HS-27A (cell line): Measurements from ENCODE around the gene OR1G1.
"Not testable (repeated sequence)": the region's sequence is repeated elsewhere in the genome, so short reads cannot be mapped to it uniquely, and the experiment has no call there.

Experiments
- DNase-seq: peaks from one replicate; pipeline ENCODE4 v3.0.0-alpha.2; 2012; ENCODE audit warnings: low read depth, missing footprints

The OR1G1 gene

DNA sequence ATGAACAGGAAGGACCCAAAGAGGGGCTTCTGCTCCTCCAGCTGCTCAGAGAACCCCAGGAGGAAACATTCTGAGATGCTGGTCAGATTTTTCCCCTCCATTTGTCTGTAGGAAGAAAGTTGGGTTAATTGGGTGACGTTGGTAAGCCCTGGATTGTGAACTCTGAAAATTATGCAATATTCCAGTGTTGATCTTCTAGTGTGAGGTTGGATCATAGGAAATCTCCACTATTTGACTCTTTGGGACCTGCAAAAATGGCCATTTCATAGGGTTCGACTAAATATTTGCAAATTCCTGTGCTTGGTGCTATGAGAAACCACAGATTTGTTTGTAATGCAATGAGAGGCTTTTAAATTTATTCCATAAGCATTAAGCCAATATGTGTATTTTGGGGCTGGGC, at the start of gene OR1G1:
Gene OR1G1, minus strand, starts transcription at position 101 of the 400 bp plus-strand sequence. Its CDS starts 0 bp downstream, at position 101.
- no peak for DNase-seq

DNA sequence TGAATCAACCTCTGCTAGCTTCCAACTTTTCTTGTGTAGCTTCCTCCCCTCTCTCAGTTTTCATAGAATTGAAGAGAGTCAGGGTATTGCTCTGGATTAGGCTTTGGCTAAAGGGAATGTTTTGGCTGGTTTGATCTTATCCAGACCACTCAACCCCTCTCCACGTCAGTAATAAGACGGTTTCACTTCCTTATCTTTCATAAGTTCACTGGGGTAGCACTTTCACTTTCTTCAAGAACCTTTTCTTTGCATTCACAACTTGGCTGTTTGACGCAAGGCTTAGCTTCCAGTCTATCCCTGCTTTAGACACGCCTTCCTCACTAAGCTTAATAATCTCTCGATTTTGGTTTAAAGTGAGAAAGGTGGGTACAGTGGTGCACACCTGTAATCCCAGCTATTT, 40.2 kb upstream of the OR1G1 start:
- no peak for DNase-seq

DNA sequence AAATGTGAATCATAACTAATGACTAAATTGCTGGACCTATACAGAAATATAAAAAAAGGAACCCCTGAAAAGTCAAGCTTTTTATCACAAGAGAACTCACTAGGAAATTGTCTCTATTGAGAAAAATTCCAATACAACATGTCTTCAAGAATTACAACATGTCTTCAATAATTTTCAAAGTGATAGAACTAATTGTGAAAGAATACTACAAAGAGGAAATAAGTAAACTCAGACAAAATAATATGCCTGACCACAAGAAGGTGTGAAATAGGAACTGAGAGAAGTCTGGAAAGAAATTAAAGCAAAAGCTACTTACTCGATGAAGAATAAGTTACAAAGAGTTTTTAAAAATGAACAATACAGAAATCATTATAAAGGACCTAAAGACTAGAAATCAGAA, 29.9 kb upstream of the OR1G1 start:
- DNase-seq = no peak

DNA sequence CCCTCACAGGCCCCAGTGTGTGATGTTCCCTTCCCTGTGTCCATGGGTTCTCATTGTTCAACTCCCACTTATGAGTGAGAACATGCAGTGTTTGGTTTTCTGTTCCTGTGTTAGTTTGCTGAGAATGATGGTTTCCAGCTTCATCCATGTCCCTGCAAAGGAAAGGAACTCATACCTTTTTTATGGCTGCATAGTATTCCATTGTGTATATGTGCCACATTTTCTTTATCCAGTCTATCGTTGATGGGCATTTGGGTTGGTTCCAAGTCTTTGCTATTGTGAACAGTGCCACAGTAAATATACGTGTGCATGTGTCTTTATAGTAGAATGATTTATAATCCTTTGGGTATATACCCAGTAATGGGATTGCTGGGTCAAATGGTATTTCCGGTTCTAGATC, 10.1 kb upstream of the OR1G1 start:
- DNase-seq = not testable (repeated sequence)

DNA sequence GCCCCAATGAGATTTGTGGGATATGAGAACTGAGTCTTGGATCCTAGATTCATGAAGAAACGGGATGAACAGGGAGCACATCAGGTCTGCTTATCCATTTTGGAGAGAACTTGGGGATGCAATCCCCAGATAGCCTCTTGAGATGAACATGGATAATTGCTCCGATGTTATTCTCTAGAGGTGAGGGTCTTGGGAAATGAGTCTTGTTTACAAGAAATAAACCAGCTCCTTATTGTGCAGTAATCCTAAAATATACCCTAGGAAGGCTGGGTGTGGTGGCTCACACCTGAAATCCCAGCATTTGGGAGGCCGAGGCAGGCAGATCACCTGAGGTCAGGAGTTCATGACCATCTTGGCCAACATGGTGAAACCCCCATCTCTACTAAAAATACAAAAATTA, 23.0 kb downstream of the OR1G1 start, which contains the start of gene OR1D2:
Gene OR1D2, minus strand, starts transcription at position 101 of the 400 bp plus-strand sequence. CDS start 11,426 bp downstream, outside the sequence.
- DNase-seq = no peak
